ENCODE measurements around the gene SLC27A1.

SLC27A1 gene

DNA sequence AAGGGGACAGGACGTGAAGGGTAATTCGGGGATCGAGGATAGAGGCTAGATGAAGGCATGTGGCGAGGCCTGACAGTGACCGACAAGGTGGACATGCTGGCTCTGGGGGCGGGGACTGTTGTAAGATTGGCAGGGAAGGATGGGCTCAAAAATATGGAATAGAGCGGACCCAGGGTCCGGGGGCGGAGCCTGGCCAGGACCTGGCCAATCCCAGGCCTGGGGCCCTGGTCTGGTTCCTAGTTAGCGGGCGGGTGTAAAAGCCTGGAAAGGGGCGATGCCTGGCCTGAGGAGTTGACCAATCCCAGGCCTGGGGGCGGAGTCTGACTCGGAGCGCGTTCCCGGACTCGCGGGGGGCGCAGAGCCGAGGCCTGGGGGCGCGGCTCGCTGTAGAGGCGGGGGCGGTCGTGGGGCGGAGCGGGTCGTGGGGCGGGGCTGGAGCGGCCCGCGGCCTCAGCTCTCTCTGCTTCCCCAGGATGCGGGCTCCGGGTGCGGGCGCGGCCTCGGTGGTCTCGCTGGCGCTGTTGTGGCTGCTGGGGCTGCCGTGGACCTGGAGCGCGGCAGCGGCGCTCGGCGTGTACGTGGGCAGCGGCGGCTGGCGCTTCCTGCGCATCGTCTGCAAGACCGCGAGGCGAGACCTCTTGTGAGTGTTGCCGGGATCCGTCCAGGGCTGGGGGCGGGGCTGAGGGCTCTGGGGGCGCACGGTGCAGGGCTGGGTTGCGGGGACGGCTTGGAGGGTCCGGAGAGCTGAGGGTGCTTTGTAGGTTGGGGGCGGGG, at the start of gene SLC27A1:
Gene SLC27A1, plus strand, starts transcription at position 457 of the 774 bp plus-strand sequence. Its CDS starts 17 bp downstream, at position 474.
- peak; percentile 96 for DNase-seq

DNA sequence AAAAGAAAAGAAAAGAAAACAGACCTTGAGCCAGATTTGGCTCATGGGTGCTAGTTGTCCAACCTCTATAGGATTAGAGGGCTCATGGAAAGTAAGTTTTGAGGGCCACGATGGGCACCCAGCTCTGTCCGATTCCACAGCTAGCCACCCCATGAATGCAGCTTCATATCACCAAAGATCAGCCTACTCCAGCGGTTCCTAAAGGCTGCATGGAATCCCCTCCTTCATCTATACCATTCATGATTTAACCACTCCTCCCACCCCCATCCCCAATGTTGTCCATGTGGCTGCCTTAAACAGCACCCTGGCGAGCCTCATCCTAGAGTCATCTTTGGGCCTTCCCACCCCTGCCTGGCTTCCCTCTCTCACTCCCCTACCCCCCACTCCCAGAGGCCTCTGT, 48.4 kb upstream of the SLC27A1 start:
- DNase-seq = no peak

DNA sequence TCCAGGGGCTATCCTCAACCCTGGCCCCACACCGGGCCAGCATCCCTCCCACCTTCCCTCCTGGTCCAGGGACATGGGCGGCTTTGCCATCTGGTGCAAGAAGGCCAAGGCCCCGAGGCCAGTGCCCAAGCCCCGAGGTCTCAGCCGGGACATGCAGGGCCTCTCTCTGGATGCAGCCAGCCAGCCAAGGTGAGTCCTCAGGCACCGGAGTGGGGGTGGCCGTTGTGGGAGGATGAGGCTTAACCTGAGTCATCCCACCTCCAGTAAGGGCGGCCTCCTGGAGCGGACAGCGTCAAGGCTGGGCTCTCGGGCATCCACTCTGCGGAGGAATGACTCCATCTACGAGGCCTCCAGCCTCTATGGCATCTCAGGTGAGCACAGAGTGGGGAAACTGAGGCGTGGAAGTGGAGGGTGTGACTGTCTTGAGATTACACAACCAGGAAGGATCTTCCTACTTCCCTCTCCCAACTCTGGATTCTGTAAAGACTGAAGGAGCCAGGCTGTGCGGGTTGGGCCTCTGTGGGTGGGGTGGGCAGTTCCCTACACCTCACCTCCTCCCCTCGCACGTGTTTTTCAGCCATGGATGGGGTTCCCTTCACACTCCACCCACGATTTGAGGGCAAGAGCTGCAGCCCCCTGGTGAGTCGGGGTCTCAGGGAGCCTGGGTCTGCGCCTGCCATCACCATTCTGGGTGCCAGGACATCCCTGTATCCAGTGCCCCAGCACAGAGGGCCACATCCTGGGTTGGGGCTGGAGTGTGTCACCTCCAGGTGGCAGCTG, 46.7 kb upstream of the SLC27A1 start:
- no peak for DNase-seq

DNA sequence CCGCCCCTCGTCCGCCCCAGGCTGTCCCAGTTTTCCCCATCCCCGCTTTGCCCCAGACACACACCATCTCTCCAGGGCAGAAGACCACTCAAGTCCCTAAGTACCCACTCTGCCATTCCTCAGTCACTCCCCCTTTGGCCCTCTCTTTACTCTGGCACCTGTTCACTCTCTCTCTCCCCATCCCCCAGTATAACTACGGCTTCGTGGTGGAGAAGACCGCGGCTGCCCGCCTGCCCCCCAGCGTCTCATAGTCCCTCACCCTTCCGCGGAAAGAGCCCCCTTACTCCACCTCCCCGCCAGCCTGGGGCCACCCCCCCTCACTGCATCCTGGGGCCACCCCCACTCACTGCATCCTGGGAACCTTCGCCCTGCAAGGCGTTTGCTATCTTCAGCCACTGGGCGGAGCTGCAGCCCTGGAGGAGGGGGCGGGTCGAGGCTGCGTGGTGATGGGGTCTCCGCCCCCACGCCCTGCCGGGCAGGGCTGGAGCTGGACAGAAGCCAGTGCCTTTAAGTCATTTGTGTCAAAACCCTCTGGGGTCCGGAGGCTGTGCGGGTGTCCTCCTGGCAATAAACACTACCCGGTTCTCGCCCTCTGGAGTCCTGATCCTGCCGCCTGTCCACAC, 45.5 kb upstream of the SLC27A1 start:
- peak; percentile 61 for DNase-seq

DNA sequence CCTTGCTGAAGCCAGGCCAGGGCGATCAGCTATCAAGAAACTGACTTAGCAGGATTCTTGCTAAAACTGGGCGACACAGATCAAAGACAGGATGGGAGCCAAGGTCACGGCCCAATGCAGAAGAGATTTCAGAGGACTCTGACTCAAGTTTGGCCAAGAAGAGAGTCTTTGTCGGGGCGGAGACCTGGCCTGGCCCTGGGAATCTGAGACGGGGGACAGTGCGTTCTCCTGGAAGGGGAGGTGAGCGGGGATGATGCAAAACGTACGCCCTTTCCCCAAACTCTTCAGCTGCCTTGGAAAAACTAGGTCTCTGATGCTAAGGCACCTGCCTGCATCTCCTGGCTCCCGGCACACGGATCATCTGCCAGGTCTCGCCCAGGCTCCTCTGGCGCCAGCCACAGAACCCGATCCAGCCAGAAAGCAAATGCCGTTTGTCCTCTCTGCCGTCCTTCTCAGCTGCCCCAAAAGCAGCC, 40.6 kb upstream of the SLC27A1 start:
- no peak for DNase-seq

DNA sequence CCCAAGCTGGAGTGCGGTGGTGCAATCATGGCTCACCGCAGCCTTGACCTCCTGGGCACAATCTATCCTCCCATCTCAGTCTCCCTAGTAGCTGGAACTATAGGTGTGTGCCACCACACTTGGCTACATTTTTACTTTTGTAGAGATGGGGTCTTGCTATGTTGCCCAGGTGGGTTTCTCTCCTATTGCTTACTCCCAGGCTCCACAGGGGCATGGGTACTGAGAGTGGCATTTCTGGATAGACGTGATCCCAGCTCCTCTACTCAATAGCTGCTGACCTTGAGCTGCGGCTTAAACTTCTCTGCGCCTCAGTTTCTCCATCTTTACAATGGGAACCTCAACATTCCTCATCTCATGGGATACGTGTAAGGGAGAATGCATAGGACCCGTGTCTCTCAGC, 38.9 kb upstream of the SLC27A1 start:
- no peak for DNase-seq

DNA sequence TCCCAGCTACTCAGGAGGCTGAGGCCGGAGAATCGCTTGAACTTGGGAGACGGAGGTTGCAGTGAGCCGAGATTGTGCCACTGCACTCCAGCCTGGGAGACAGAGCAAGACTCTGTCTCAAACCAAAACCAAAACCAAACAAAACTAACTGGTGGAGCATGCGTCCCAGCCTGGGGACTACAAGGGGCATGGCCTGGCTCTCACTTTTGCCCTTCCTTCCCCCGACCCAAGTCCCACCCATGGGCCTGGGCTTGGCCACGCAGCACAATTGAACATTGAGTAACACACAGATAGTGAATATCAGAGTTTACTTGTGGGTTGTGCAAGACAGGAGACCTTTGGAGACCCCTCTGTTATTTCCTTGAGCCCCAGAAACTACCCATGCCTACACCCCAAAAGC, 35.1 kb upstream of the SLC27A1 start:
- DNase-seq = no peak

DNA sequence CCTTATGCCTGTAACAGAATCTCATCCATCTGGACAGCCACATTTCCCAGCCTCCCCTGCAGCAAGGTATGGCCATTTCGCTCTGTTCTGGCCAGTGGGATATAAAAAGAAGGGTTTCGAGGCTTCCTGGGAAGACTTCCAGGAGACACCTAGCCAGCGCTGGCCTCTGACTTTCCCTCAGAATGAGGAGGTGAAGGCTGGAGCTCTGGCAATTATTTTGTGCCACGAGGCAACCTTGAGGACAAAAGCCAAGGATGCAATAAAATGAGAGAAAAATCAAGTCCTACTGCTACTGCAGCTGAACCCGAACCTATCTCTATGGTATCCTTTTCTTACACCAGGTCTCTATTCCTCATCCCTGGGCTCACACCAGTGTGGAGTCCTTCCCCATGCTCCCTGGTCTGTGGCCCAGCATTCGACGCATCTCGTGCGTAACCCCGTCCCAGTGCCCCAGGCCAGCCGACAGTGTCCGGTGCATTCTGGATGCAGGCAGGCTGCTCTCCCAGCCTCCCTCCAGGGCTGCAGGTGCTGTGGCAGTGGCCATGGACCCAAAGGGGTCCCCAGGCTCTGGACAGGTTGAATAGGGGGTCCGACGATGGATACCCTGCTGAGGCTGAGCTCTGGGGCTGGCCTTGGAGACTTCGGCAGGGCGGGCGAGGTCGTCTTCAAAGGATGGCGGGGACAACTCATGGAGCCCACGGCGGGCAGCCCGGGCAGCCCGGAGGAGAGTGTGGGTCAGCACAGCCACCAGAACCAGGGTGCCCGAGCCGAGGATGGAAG, 34.0 kb upstream of the SLC27A1 start:
- no peak for DNase-seq

DNA sequence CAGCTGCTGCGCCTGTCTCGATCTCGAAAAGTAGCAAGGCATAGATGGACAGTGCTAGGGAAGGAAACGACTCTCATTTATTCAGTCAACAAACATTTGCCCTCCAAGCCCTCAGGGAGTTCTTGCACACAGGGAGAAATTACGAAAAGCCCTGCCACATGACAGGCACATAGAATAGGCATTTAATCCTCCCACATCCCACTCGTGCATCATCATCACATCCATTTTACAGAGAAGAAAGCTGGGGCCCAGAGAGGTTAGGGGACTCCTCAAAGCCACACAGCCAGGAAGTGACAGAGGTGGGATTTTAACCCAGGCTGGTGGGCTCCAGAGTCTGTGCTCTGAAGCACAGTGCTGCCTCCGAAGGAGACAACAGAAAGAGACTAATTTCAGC, 33.5 kb upstream of the SLC27A1 start:
- no peak for DNase-seq

DNA sequence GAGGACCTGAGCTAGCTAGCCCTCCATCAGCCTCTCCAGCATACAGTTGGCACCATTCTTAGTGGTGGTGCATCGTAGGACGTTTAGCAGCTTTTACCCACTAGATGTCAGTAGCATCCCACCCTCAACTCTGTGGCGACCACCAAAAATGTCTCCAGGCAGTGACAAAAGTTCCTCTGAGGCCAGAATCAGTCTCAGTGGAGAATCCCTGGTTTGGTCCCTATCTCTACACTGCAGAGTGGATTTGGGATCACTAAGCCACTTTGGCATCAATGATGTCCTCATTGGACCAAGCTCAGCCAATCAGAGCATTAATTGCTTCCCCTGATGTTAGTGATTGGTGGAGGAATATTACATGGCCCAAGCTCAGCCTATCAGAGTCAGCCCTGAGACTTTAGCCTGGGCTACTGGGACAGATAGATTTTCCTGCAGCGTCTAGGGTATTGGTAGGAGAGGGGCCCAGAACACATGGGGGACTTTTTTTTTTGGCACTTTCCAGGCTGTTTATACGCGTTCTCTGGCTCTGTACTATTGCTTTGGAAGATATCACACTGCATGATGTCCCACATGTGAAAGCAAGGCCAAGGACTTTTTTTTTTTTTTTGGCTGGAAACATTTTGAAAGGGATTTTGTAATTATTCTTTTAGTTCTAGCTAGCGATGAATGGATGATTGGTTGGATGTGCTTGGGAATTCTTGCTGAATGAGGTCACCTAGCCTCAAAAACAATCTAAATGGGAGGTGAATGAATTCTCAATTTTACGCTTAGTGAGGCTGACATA, 28.9 kb upstream of the SLC27A1 start:
- DNase-seq = peak; percentile 48

DNA sequence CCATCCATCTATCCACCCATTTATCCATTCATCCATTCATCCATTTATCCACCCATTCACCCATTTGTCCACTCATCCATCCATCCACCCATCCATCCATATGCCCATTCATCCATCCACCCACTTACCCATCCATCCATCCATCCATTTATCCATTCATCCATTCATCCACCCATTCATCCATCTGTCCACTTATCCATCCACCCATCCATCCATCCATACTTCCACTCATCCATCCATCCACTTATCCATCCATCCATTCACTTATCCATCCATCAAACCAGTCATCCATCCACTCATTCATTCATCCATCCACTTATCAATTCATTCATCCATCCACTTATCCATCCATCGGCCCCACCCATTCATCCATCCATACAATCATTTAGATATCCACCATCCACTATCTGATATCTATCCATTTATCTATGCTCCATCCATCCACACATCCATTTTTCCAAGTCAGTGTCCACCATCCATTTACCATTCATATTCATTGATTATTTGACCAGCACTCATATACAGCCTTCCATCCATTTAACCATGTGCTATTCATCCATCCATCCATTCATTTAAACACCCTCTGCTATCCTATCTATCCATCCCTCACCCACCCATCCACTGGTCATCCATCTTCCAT, 24.7 kb upstream of the SLC27A1 start:
- no peak for DNase-seq

DNA sequence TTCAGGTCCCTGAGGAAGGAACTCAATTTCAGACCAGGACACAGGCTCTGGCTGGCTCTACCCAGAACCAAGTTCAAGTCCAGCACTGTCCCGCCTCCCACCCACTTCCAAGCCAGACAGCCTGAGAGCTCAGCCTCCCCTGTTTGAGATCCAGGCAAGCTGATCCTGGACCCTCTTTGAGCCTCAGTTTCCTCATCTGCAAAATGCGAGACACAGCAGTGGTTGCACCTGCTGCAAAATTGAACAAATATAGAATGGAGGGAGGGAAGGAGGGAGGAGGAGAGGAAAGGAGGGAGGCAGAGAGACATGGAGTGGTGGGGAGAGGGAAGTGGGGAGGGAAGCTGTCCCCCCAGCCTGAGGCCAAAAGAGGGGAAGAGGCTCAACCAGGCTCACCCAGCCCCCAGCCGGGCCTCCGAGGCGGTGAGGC, 22.6 kb upstream of the SLC27A1 start:
- DNase-seq = no peak

DNA sequence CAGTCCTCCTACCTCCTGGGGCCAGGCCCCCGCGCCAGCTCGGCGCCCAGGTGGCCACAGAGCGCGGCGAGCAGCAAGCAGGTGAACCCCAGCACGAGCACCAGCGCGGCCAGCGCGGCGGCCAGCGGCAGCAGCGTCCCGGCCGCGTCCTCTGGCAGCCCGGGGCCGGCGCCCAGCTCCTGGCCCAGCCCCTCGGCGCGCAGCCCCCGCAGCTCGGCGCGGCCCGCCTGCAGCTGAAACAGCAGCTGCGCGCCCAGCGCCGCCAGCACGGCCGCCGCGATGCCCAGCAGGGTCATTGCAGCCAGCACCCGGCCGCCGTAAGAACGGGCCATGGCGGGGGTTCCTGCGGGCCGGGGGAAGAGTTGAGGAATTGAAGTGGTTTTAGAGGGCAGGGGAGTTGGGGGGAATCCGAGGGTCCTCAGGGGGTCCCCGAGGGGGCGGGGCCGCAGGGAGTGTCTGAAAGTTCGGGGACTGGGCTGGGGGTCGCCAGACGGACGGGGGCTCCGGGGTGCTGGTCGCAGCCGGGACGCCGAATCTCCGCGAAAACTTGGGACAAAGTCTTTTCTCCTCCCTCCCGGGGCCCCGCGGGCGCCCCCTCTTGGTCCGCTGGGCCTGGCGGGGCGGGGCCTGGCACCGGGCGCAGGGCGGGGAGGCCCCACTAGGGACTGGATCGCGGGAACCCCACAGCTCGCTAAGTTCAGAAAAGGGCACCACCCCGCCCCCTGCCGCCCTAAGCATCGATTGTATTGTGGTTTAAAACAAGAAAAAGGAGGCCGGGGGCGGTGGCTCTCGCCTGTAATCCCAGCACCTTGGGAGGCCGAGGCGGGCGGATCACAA, 22.0 kb upstream of the SLC27A1 start, which contains the start of gene TMEM221:
Gene TMEM221, minus strand, starts transcription at position 538 of the 837 bp plus-strand sequence. Its CDS starts 206 bp downstream, at position 332.
- DNase-seq = peak; percentile 75

DNA sequence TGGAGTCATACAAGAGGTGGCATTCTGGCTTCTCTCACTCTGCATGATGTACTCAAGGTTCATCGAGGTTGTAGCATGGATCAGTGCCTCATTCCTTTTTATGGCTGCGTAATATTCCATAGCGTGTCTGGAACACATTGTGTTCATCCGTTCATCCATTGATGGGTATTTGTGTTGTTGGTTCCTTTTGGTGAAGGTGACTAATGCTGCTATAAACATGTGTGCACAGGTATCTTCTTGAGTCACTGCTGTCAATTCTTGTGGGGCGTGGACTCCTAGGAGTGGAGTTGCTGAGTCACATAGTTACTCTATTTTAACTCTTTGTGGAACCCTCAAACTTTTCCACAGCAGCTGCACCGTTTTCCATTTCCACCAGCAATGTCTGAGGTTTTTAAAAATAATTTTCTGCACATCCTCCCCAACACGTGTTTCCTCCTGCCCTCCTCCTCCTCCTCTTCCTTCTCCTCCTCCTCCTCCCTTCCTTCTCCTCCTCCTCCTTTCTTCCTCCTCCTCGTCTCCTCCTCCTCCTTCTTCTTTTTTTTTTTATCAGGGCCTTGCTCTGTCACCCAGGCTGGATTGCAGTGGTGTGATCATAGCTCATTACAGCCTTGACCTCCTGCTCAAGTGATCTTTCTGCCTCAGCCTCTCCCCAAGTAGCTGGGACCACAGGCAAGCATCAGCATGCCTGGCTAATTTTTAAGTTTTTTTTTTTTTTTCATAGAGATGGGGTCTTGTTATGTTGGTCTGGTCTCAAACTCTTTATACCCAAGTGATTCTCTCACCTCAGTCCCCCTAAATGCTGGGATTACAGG, 19.9 kb upstream of the SLC27A1 start:
- DNase-seq = peak; percentile 59

DNA sequence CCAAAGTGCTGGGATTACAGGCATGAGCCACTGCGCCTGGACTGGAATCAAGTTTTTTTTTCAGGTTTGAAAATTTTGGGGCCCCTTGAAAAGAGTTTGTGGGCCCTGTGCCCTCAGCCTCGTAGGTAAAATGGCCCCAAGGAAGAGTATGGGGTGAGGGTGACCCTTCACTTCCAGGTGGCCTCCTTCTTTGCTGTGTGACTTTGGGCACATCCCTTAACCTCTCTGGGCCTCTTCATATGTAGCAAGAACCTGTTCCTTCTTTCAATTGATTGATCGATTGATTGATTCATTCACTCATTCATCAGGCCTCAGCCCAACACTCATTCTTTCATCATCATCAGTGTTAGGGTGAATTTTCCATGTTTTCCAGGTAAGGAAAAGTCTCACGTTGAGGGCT, 18.5 kb upstream of the SLC27A1 start:
- DNase-seq = no peak

DNA sequence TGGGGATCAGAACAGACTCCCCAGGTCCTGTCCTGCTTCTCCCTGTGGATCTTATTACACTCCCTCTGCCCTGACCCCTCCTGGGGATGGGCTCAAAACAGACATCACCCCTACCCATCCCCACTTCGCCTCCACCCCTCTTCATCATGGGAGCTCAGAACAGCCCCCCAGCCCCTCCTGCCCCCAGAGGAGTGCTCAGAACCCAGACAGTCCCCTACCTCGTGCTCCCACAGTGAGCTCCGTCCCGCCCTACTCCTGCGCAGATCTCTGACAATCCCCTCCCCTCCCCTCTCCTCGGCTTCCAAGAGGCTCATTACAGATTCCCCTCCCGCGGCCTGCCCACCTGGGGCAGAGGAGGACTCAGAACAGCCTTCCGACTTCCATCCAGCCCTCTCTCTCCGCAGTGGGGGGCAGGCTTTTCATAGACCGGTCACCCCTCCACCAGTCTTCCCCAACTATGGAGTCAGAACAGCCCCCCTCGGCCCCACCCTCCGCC, 15.7 kb upstream of the SLC27A1 start:
- no peak for DNase-seq

DNA sequence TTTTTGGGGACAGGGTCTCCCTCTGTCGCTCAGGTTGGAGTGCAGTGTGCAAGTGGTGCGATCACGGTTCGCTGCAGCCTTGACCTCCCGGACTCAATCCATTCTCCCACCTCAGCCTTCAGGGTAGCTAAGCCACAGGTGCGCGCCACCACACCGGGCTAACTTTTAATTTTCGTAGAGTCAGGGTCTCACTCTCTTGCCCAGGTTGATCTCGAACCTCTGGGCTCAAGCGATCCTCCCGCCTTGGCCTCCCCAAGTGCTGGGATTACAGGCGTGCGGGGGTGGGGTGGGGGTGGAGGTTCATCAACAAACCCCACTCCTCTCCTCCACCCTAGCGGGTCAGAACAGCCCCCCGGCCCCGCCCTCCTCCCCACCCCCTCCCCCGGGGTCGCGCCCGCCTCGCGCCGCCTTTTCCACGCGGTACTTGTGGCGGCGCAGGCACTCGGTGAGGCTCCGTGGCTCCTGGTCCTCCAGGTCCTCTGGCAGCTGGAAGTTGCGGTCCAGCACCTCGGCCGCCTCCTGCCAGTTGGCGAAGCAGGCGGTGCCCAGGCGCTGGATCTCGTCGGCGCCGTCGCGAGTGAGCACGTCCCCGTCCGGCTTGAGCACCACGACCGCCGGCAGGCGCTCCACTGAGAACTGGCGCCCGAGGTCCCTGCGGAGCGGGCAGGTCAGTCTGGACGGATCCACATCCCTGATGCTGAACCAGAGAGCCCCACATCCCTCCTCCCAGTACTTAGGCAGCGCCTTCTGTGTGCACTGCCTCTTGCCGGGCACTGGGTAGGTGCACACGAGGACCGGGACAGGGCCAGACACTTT, 14.8 kb upstream of the SLC27A1 start:
- DNase-seq = no peak

DNA sequence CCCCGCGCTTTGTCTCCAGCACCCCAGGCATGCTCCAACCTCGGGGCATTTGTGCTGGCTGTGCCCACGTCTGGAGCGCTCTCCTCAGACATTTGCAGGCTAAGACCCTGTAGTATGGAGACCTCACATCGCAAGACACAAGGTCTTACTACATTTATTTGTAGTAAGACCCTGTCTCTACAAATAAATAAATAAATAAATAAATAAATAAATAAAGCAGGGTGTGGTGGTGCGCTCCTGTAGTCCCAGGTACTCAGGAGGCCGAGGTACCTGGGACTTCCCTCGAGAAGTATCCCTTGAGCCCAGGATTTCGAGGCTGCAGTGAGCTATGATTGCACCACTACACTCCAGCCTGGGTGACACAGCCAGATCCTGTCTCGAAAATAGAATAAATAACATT, 14.2 kb upstream of the SLC27A1 start:
- DNase-seq = no peak
